HS-27A (cell line): ENCODE data around the gene SNRPB.

Source experiments
- DNase-seq: peaks from one replicate; pipeline ENCODE4 v3.0.0-alpha.2; 2012; ENCODE audit warnings: low read depth, missing footprints

SNRPB gene

DNA sequence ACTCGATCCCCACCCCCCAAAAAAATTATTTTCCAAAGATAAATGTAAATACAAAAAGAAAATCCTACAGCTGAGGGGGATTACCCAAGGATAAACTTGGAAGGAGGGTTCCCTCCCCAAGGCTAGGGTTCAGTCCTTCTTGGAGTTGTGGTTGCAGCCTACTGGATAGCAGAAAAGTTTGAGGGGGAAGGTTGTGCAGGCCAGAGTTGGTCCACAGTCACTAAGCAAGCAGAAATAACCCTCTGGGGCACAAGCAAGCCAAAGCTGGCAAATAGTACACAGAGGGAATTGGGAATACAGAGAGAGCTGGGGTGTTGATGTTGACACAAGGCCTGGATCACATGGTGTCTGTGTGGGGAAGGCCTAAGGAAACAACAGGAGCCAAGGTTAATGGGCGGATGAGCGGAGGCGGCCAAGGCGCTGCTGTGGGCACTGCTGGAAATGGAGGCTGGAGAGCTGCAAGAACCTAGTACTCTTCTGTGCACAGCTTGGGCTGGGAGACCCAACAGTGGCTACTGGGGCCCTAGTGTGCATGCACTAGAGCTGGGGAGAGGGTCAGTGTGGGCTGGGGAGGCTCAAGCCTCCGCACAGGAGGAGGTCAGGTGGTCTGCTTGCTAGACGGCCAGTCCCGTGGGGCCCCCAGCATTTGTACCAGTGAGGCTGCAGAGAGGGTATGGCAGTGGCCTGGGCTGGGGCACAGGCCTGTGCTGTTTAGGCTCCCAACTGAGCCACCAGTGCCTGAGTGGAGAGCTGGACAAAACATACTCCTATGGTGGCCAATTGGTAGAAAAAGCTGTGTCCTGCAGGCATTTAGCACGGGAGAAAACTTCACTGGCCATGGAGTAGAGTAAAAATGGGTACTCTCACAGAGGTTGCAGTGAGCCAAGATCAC, 5.5 kb upstream of the SNRPB start:
- DNase-seq: no peak

- peak; percentile 62 for DNase-seq
Measured at GRCh38 chr20:2473516-2473915, 2.9 kb upstream of the SNRPB start.

DNA sequence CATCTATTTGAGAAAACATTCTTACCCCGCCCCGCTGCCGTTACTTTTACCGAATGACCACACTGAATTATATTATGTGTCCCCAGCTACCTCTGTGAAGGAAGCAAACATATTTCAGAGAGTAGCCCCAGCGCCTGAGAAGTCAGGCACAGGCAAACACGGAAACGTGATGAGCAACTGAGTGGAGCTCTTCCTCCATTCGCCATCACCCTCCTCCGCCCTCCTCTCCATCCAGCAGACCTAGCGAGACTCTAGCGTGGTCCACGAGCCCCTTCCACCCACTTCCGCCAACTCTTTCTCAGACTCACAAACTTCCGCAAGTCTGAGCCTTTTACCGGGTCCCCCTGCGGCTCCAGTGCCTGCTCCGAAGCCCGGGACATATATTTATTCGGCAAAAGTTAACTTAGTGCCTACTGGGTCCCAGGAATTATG, 582 bp downstream of the SNRPB start:
- DNase-seq: peak; percentile 38

GRCh38 chr20:2468581-2469407, 1.8 kb downstream of the SNRPB start:
- no peak for DNase-seq

DNA sequence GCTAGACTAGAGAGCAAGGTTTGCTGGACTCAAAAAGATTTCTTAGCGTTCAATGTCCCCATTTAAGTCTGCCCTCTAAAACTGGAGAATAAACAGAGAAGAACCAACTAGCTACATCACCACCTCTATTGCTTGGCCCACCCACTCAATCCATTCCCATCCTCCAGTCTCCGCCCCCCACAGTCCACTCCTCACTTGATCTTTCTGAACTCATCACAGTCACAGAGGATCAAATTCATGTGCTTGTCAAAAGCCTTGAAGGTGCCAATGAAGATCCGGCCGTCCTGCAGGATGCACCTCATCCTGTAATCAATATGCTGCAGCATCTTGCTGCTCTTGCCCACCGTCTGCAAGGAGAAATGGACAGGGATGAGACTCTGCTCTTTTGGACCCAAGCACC, 3.2 kb downstream of the SNRPB start:
- DNase-seq: no peak

DNA sequence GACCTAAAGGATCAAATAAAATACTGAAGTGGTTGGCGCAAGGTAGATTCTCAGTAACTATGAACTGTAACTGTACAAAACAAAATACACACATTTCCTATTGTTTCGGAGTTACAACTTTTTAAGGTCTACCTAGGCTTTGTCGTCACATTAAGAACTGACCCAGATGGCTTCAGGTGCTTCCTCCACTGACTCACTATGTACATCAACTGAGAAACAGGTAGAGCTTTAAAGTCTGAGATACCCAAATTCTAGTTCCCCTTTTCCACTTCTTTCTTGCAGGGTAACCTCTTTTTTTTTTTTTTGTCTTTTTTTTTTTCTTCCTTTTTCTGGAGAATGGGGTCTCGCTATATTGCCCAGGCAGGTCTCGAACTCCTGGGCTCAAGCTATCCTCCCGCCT, 5.5 kb downstream of the SNRPB start:
- DNase-seq: no peak

DNA sequence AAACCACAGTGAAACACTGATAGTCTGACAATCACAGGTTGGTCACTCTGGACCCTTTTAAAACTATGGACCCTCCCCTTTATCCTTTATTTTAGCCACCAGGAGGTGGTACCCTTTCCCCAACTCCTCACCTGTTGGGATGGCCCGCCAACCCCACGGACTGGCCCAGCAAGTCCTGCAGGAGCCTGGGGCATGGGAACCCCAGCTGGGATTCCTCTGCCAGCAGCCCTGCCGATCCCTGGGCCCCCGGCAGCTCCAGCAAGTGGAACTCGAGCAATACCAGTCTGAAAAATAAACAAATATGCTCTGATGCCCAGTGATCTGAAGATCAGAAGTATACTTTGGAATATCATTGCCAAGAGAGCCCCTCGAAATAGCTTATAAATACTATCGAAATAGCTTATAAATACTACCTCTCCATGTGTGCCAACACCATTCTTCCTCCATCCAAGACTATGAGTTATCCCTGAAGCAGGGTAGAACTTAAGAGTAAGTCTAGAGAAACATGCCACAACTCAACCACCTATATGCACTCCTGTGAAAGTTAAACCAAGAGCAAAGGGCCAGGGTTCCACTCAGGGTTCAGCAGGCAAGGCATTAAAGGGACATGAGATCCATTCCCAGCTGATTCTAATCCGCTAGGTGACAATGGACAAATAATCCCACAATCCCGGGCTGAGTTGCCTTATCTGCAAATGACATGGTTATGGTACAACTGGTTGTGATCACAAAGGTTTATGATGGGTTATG, 6.8 kb downstream of the SNRPB start:
- no peak for DNase-seq

DNA sequence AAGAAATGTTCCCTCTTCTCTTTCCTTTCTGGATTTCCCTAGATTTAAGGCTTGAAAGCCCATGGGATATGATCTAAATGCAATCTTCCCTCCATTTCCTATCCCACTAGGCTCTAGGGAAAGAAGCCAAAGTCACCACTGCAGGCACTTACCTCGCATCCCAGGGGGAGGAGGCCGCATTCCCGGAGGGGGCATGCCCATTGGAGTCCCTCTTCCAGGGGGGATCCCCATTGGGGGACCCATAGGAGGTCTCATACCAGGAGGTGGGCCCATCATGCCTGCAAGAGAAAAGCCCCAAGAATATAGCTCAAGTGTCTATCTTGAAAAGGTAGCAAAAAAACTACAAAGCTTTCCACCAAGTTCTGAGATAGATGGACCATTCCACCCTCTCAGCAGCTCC, 8.1 kb downstream of the SNRPB start:
- DNase-seq: no peak

GRCh38 chr20:2460752-2461424, 9.7 kb downstream of the SNRPB start:
- DNase-seq: no peak

GRCh38 chr20:2459981-2460751, 10.4 kb downstream of the SNRPB start:
- DNase-seq: no peak

GRCh38 chr20:2458919-2459499, 11.6 kb downstream of the SNRPB start:
- DNase-seq: no peak

GRCh38 chr20:2455771-2456497, 14.7 kb downstream of the SNRPB start:
- DNase-seq: no peak

GRCh38 chr20:2453792-2454191, 16.8 kb downstream of the SNRPB start:
- DNase-seq: no peak

DNA sequence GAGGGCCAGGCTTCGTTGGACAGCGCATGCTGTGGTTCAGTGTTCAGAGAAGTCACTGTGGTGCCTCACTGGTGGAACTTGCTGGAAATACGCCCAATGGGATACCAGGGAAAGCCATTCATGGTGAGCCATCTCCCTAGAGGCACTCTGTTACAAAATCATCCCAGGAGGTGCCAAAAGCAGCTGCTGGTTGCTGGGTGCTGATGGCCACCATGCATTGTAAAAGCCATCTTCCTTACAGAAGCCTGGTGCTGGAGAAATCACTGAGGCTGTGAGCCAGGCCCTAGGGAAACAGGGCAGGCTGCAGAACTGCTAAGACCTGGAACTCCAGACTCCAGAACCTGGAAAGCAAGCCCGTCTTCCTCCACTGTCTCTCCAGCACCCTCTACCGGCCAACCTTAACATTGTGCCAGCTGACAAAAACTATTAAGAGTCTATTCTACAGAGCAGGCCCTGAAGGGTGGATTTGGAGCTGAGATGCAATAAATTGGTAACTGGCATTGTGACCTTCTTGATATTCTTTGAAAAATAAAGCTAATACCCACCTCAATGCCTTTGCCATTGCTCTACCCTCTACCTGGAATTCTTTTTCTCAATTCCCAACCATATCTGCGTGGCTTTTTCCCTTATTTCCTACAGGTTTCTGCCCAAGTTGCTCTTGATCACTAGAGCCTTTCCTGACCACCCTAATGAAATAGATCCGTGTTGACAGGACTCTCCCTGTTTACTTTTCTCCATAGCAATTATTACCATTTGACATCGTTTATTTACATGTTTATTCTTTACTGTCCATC, 18.5 kb downstream of the SNRPB start:
- peak; percentile 38 for DNase-seq

DNA sequence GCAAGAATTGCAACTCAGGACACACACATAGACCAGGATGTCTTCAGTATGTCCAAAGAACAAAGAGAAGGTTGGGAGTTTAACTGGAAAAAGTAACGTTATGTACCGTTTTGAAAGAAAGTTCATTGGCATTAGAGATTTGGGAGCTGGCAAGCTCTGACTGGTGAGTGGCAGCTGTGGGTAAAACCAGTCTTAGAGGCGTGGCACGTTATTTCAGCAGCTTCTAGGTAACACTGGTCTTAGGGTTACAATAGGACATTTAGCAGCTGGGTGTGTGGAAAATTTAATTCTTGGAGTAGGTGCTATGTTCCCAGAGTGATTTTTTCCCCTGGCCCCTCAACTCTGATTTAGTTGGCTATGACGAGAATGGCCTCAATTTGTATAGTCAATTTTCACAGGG, 19.2 kb downstream of the SNRPB start:
- no peak for DNase-seq

DNA sequence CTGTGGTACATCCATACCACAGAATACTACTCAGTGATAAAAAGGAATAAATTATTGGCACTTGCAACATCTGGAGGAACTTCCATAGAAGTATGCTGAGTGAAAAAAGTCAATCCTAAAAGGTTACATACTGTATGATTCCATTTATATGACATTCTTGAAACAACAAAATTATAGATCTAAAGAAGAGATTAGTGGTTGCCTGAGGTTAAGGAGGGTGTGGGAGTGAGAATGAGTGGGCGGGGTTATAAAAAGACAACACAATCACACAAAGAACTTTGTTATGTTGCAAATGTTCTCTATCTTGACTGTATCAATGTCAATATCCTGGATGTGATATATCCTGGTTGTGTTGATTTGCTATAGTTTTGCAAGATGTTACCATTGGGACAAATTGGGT, 21.2 kb downstream of the SNRPB start:
- no peak for DNase-seq

DNA sequence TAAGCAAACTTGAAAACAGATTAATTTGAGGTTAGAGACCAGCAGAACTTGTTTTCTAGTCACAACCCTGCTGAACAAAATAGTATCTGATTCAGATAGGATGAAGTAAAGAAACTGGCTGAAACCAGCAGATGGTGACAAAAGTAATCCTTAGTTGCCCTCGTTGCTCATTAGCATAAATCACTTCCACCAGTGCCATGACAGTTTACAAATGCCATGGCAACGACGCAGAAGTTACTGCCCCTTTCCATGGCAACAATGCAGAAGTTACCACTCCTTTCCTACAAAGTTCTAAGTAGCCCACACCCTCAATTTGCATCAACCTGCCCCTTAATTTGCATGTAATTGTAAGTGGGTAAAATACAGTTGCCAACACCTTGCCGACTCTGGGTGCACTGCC, 23.7 kb downstream of the SNRPB start:
- DNase-seq: no peak

DNA sequence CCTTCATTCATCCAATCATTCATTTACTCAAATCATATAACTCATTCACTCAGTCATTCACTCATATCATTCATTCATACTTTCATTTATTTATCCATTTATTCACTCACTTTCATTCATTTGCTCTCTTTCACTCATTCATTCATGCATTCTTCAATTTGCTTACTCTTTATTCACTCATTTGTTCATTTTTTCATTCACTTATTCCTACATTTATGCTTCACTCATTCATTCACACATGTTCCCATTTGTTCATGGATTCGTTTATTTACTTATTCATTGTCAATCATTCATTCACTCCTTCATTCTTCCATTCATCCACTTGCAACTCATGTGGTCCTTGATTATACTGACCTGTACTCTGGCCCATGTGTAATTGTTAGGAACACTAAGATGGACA, 39.4 kb downstream of the SNRPB start:
- DNase-seq: no peak

GRCh38 chr20:2430538-2430937, 40.1 kb downstream of the SNRPB start:
- DNase-seq: no peak
